ENCODE data around the gene TSPAN4.
A peak's percentile ranks its signal among the peaks of the same experiment; 100 is the strongest.

The TSPAN4 gene

GRCh38 chr11:875769-876301 lies 33.2 kb downstream of the TSPAN4 start:
- Mint-ChIP-seq H3K27me3 (no peaks in the 10 kb centered on the region), H3K36me3 (peaks cover 53 to 57% of the 10 kb centered on the region in 2 donors), H3K27ac (peak overlapping the region; percentile 20), H3K4me3 (no peak overlapping the region), H3K9me3 (peaks cover 0 to 1% of the 10 kb centered on the region in 2 donors), H3K4me1 (no peaks in the 10 kb centered on the region)
- ATAC-seq (replicated peaks) (no peak), DNase-seq (no peak)

GRCh38 chr11:876545-876944 lies 33.9 kb downstream of the TSPAN4 start:
- no peak for DNase-seq
- no peak for ATAC-seq (replicated peaks)
- Mint-ChIP-seq H3K4me3 (no peak overlapping the region), H3K9me3 (peaks cover 0 to 1% of the 10 kb centered on the region in 2 donors), H3K27ac (no peak overlapping the region), H3K27me3 (no peaks in the 10 kb centered on the region), H3K4me1 (no peaks in the 10 kb centered on the region), H3K36me3 (peaks cover 51 to 57% of the 10 kb centered on the region in 2 donors)

- H3K4me3 Mint-ChIP-seq, result no peak overlapping the region
- H3K9me3 Mint-ChIP-seq, result peaks cover 0 to 1% of the 10 kb centered on the region in 2 donors
- no peak overlapping the region for H3K27ac Mint-ChIP-seq
- H3K27me3 Mint-ChIP-seq, result no peaks in the 10 kb centered on the region
- peaks cover 0 to under 1% of the 10 kb centered on the region in 2 donors for H3K4me1 Mint-ChIP-seq
- ATAC-seq (replicated peaks) (peak; percentile 34 to 54), DNase-seq (no peak)
- H3K36me3 Mint-ChIP-seq, result peaks cover 55 to 62% of the 10 kb centered on the region in 2 donors
These were observed 34.9 kb downstream of the TSPAN4 start for GRCh38 chr11:877565-877964.

GRCh38 chr11:880447-880846 lies 37.8 kb downstream of the TSPAN4 start:
- H3K4me1 Mint-ChIP-seq, result peaks cover 0 to 4% of the 10 kb centered on the region in 2 donors
- no peak overlapping the region for H3K4me3 Mint-ChIP-seq
- no peak for DNase-seq

GRCh38 chr11:882596-882995 lies 39.9 kb downstream of the TSPAN4 start:
- ATAC-seq (replicated peaks) (no peak), DNase-seq (no peak)
- no peaks in the 10 kb centered on the region for H3K27me3 Mint-ChIP-seq
- H3K27ac Mint-ChIP-seq, result no peak overlapping the region
- peaks cover 0 to 5% of the 10 kb centered on the region in 2 donors for H3K4me1 Mint-ChIP-seq
- peaks cover 0 to 1% of the 10 kb centered on the region in 2 donors for H3K9me3 Mint-ChIP-seq
- peaks cover 46 to 56% of the 10 kb centered on the region in 2 donors for H3K36me3 Mint-ChIP-seq
- no peak overlapping the region for H3K4me3 Mint-ChIP-seq

More at GRCh38 chr11:880447-880846, 37.8 kb downstream of the TSPAN4 start:
- H3K27me3 Mint-ChIP-seq, result no peaks in the 10 kb centered on the region
- H3K9me3 Mint-ChIP-seq, result peaks cover 0 to 1% of the 10 kb centered on the region in 2 donors
- H3K36me3 Mint-ChIP-seq, result peaks cover 43 to 54% of the 10 kb centered on the region in 2 donors
- H3K27ac Mint-ChIP-seq, result no peak overlapping the region
- no peak for ATAC-seq (replicated peaks)

- ATAC-seq (replicated peaks) (no peak), DNase-seq (no peak)
- Mint-ChIP-seq H3K4me3 (no peak overlapping the region), H3K36me3 (peaks cover 44 to 56% of the 10 kb centered on the region in 2 donors), H3K4me1 (peaks cover 0 to 5% of the 10 kb centered on the region in 2 donors), H3K27ac (no peak overlapping the region), H3K27me3 (no peaks in the 10 kb centered on the region), H3K9me3 (no peaks in the 10 kb centered on the region)
These were observed 40.9 kb downstream of the TSPAN4 start for GRCh38 chr11:883527-883926.

GRCh38 chr11:884578-885070 lies 42.0 kb downstream of the TSPAN4 start:
- Mint-ChIP-seq H3K27me3 (no peaks in the 10 kb centered on the region), H3K36me3 (peaks cover 40 to 53% of the 10 kb centered on the region in 2 donors), H3K27ac (no peak overlapping the region), H3K9me3 (no peaks in the 10 kb centered on the region), H3K4me1 (peaks cover 0 to 7% of the 10 kb centered on the region in 2 donors), H3K4me3 (no peak overlapping the region)
- DNase-seq (no peak), ATAC-seq (replicated peaks) (no peak)

- ATAC-seq (replicated peaks), result no peak
- H3K9me3 Mint-ChIP-seq, result no peaks in the 10 kb centered on the region
- H3K36me3 Mint-ChIP-seq, result peaks cover 42 to 48% of the 10 kb centered on the region in 2 donors
These were observed 43.9 kb downstream of the TSPAN4 start for GRCh38 chr11:886568-886967.

GRCh38 chr11:887589-887988 lies 44.9 kb downstream of the TSPAN4 start:
- ATAC-seq (replicated peaks) (no peak), DNase-seq (no peak)
- H3K36me3 Mint-ChIP-seq, result peaks cover 33 to 40% of the 10 kb centered on the region in 2 donors
- H3K4me3 Mint-ChIP-seq, result no peak overlapping the region
- H3K4me1 Mint-ChIP-seq, result peaks cover 4 to 6% of the 10 kb centered on the region in 2 donors
- H3K27ac Mint-ChIP-seq, result peak overlapping the region; percentile 15
- H3K27me3 Mint-ChIP-seq, result no peaks in the 10 kb centered on the region
- no peaks in the 10 kb centered on the region for H3K9me3 Mint-ChIP-seq

More at GRCh38 chr11:886568-886967, 43.9 kb downstream of the TSPAN4 start:
- Mint-ChIP-seq H3K4me1 (peaks cover 4 to 7% of the 10 kb centered on the region in 2 donors), H3K27ac (no peak overlapping the region), H3K4me3 (no peak overlapping the region), H3K27me3 (no peaks in the 10 kb centered on the region)
- no peak for DNase-seq

- Mint-ChIP-seq H3K27me3 (no peaks in the 10 kb centered on the region), H3K36me3 (peaks cover 32 to 33% of the 10 kb centered on the region in 2 donors), H3K9me3 (no peaks in the 10 kb centered on the region), H3K27ac (no peak overlapping the region), H3K4me3 (no peak overlapping the region), H3K4me1 (peaks cover 4 to 6% of the 10 kb centered on the region in 2 donors)
- no peak for DNase-seq
- ATAC-seq (replicated peaks), result no peak
These were observed 45.9 kb downstream of the TSPAN4 start for GRCh38 chr11:888310-889212.

GRCh38 chr11:889257-889656 lies 46.6 kb downstream of the TSPAN4 start:
- Mint-ChIP-seq H3K36me3 (peaks cover 33% of the 10 kb centered on the region in 2 donors), H3K27ac (no peak overlapping the region), H3K9me3 (no peaks in the 10 kb centered on the region), H3K4me3 (no peak overlapping the region), H3K4me1 (peaks cover 4 to 6% of the 10 kb centered on the region in 2 donors), H3K27me3 (no peaks in the 10 kb centered on the region)
- ATAC-seq (replicated peaks), result no peak
- no peak for DNase-seq

- Mint-ChIP-seq H3K36me3 (peaks cover 31 to 35% of the 10 kb centered on the region in 2 donors), H3K27me3 (no peaks in the 10 kb centered on the region), H3K9me3 (no peaks in the 10 kb centered on the region), H3K27ac (no peak overlapping the region), H3K4me1 (peaks cover 4 to 6% of the 10 kb centered on the region in 2 donors), H3K4me3 (no peak overlapping the region)
- ATAC-seq (replicated peaks) (no peak), DNase-seq (no peak)
These were observed 47.2 kb downstream of the TSPAN4 start for GRCh38 chr11:889687-890475.

- no peak for ATAC-seq (replicated peaks)
- Mint-ChIP-seq H3K36me3 (peaks cover 29 to 30% of the 10 kb centered on the region in 2 donors), H3K4me1 (peaks cover 3 to 4% of the 10 kb centered on the region in 2 donors), H3K27me3 (no peaks in the 10 kb centered on the region), H3K9me3 (no peaks in the 10 kb centered on the region), H3K27ac (no peak overlapping the region), H3K4me3 (no peak overlapping the region)
- DNase-seq, result no peak
These were observed 48.3 kb downstream of the TSPAN4 start for GRCh38 chr11:890794-891540.
